ENCODE data around the gene SHMT2.

SHMT2 gene

DNA sequence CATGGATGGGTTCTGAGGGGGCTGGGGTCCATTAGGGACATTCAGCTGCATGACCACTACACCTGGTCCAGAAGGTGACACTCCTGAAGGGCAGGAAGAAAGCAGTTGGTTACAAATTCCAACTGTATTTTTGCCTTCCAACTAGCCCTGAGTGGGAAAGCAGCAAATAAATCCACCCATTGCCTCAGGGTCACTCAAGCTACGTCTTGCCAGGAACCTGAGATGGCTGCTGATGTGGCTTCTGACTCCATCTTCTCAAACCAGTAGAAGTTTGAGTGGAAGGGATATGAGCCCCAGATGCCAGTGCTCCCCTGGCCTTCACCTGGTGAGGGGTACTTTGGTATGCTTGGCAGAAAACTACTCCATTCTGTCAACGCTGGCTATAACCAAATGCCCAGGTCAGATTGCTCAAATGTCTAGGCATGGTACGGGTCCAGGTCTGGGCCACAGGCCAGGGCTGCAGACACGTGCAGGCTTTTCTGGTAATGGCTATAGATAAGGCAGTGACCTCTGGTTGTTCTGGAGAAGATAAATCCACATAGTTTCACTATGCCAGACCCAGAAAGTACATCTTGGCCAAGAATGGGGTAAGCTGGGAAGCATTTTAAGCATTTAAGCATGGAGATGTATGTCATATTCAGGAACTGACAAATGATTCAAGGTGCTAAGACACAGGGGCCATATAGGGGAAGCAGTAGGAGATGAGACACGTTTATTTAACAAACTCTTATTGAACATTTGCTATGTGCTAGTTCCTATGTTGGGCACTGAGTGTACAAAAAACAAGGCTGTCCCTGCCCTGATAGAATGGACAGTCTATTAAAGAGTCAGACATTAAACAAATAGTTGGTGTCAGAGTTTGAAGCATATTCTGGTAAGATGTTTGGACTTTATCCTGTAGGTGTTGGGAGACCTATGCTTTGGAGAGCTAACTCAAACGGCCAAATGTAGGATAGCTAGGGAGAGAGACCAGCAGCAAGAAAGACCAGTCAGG, 29.8 kb downstream of the SHMT2 start:
- no peak for TF ChIP-seq CTCF (IDR thresholded peaks at IDR 0.05; ENCODE audit: low read length, missing control alignments)
- peak; percentile 78 for DNase-seq (ENCODE audit: low read depth)
- no peak overlapping the region for H3K4me3 ChIP-seq (replicated peaks; ENCODE audit: low read depth, low read length)

DNA sequence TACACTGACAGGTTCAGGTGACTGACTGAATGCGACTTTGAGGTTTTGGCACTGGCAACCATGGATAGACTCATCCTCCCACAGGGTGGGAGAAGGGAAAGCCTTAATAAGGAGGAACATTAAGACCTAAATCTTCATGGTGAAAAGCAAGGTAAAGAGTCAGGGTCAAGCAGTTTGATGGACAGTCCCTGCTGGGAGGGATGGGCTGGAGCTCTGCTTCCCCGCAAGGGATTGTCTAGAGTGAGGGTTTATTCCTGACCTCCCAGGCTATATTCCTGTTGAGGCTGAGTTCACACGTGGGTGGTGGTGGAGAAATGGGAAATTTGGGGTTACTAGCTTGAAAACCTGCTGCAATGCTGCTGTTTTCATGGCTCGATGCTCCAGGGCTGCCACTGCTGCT, 30.9 kb downstream of the SHMT2 start:
- no peak for TF ChIP-seq CTCF (IDR thresholded peaks at IDR 0.05; ENCODE audit: low read length, missing control alignments)
- DNase-seq (ENCODE audit: low read depth): no peak
- no peak overlapping the region for H3K4me3 ChIP-seq (replicated peaks; ENCODE audit: low read depth, low read length)

DNA sequence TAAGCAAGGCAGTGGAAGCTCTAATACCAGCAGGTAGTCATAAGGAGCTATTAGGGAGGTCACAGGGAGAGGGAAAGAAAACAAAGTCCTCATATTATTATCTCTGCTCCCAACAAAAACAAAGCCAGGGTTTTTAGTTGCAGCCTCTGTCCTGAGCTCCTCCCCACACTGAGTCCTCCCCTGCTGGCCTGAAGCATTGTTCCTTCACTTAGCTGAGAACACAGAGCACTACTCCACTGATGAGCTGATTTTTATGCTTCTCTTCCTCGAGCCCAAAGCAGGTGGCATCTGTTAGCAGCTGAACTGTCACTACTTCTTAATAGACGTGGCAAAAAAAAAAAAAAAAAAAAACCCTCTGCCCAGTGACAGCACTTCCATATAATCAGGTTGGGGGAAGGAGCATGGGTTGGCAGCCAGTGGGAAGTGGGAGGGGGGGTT, 31.9 kb downstream of the SHMT2 start:
- TF ChIP-seq CTCF (IDR thresholded peaks at IDR 0.05; ENCODE audit: low read length, missing control alignments): no peak
- no peak overlapping the region for H3K4me3 ChIP-seq (replicated peaks; ENCODE audit: low read depth, low read length)
- no peak for DNase-seq (ENCODE audit: low read depth)

GRCh38 chr12:57262126-57262822, 32.8 kb downstream of the SHMT2 start:
- H3K4me3 ChIP-seq (replicated peaks; ENCODE audit: low read depth, low read length): no peak overlapping the region
- no peak for DNase-seq (ENCODE audit: low read depth)
- TF ChIP-seq CTCF (IDR thresholded peaks at IDR 0.05; ENCODE audit: low read length, missing control alignments): no peak

GRCh38 chr12:57263096-57263495, 33.6 kb downstream of the SHMT2 start:
- no peak for DNase-seq (ENCODE audit: low read depth)
- TF ChIP-seq CTCF (IDR thresholded peaks at IDR 0.05; ENCODE audit: low read length, missing control alignments): no peak
- no peak overlapping the region for H3K4me3 ChIP-seq (replicated peaks; ENCODE audit: low read depth, low read length)

DNA sequence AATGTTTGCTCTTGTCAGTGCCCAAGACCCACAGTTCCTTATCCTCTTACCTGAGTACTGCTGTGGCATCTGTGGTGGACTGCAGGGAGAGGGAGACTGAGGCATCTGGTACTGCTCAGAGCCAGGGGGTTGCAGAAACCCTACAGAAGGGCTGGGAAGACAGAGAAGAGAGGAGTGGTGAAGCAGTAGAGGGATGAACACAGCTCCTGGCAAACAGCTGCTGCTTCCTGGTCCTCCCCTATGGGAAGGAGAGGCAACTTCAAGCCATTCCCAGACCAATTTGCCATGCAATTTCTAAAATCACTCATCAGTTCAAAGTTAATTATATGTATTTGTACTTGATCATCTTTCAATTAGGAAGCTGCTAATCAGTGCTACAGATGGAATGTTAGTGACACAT, 37.2 kb downstream of the SHMT2 start:
- DNase-seq (ENCODE audit: low read depth): no peak
- TF ChIP-seq CTCF (IDR thresholded peaks at IDR 0.05; ENCODE audit: low read length, missing control alignments): no peak
- H3K4me3 ChIP-seq (replicated peaks; ENCODE audit: low read depth, low read length): no peak overlapping the region
